ENCODE results near the gene AUTS2.

DNA sequence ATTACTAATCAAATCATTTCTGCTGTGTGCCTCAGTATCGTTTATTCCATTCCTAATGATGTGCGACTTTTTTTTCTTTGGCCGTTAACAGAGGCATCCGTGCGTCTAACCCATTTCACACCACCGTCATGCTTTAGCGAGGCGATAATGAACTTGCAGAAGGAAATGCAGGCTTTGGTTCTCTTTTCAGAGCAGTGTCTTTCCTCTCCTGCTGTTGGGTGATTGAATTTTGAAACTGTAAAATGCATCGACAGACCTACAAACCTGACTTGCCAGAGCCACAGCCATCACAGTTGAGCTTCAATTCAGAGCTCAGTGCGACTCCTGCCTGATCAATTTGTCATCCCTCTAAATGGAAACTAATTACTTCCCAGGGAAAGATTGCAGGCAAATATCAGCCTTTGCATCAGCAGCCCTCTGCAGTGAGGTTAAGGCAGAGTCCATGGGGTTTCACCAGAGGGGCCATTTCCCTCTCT, 1047.6 kb downstream of the AUTS2 start:
- TF ChIP-seq, protein P1, sequence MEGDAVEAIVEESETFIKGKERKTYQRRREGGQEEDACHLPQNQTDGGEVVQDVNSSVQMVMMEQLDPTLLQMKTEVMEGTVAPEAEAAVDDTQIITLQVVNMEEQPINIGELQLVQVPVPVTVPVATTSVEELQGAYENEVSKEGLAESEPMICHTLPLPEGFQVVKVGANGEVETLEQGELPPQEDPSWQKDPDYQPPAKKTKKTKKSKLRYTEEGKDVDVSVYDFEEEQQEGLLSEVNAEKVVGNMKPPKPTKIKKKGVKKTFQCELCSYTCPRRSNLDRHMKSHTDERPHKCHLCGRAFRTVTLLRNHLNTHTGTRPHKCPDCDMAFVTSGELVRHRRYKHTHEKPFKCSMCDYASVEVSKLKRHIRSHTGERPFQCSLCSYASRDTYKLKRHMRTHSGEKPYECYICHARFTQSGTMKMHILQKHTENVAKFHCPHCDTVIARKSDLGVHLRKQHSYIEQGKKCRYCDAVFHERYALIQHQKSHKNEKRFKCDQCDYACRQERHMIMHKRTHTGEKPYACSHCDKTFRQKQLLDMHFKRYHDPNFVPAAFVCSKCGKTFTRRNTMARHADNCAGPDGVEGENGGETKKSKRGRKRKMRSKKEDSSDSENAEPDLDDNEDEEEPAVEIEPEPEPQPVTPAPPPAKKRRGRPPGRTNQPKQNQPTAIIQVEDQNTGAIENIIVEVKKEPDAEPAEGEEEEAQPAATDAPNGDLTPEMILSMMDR (optimal IDR thresholded peaks at IDR 0.05 in 1 of 3, IDR thresholded peaks at IDR 0.05 in 1 of 3, conservative IDR thresholded peaks at IDR 0.05 in 1 of 3; ENCODE audit: extremely low read depth in 1 of 3, insufficient read depth in 2 of 3, low read length in 3 of 3), result no peak
- TF ChIP-seq EZH2 (IDR thresholded peaks at IDR 0.05; ENCODE audit: low read length), result no peak
